HUES48 (cell line): ENCODE data around the gene EEF1A1.
"Not testable (repeated sequence)": the region's sequence is repeated elsewhere in the genome, so short reads cannot be mapped to it uniquely, and the experiment has no call there.

ENCODE experiments used
- H3K27ac ChIP-seq: one replicate; pipeline ENCODE4 v1.7.0; 2013; ENCODE audit warnings: low read depth, low read length, inconsistent platforms
- H3K27me3 ChIP-seq: 2 replicates; pipeline ENCODE4 v1.6.1; 2013; ENCODE audit warnings: mild to moderate bottlenecking, low read length; ENCODE audit not compliant: control insufficient read depth, insufficient read depth
- H3K36me3 ChIP-seq: 2 replicates; pipeline ENCODE4 v1.6.1; 2013; ENCODE audit warnings: low read length; ENCODE audit not compliant: control insufficient read depth, insufficient read depth
- H3K4me1 ChIP-seq: 2 replicates; pipeline ENCODE4 v1.6.1; 2013; ENCODE audit warnings: mild to moderate bottlenecking, low read length; ENCODE audit not compliant: control insufficient read depth, insufficient read depth
- H3K4me3 ChIP-seq: 2 replicates; pipeline ENCODE4 v1.5.1; 2013; ENCODE audit warnings: mild to moderate bottlenecking, low read depth, low read length
- H3K9ac ChIP-seq: 2 replicates; pipeline ENCODE4 v1.6.1; 2013; ENCODE audit warnings: mild to moderate bottlenecking, low read depth, low read length, moderate library complexity
- H3K9me3 ChIP-seq: 2 replicates; pipeline ENCODE4 v1.6.1; 2013; ENCODE audit warnings: low read length; ENCODE audit not compliant: control insufficient read depth, insufficient read depth

The EEF1A1 gene

GRCh38 chr6:73534628-73535027 lies 13.8 kb upstream of the EEF1A1 start:
- H3K36me3 ChIP-seq = no peaks in the 10 kb centered on the region
- H3K4me1 ChIP-seq = no peaks in the 10 kb centered on the region
- H3K27me3 ChIP-seq = no peaks in the 10 kb centered on the region
- H3K9ac ChIP-seq = no peak overlapping the region
- H3K27ac ChIP-seq = no peak overlapping the region
- no peaks in the 10 kb centered on the region for H3K9me3 ChIP-seq
- no peak overlapping the region for H3K4me3 ChIP-seq

- Histone ChIP-seq H3K9ac (no peak overlapping the region), H3K9me3 (no peaks in the 10 kb centered on the region), H3K36me3 (no peaks in the 10 kb centered on the region), H3K27ac (no peak overlapping the region), H3K4me1 (no peaks in the 10 kb centered on the region), H3K4me3 (no peak overlapping the region), H3K27me3 (no peaks in the 10 kb centered on the region)
Measured at GRCh38 chr6:73532293-73532692, 11.5 kb upstream of the EEF1A1 start.

DNA sequence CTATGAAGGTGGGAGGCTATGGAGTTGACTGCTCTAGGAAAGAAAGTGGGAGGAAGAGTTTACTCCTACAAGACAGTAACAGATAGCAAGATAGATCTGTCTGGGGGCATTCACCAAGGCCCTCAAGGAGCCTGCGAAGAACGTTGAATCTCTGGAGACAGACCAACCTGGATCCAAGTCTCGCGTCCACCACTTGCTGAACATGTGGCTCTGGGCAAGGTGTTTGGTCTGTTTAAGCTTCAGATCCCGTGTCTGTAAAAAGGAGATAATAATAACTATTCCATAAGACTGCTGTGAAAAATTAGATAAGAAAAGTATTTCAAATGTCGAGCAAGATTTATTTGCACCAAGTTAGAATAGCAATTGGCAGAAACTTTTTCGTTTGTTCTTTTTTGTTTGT lies 8.1 kb upstream of the EEF1A1 start:
- Histone ChIP-seq H3K36me3 (no peaks in the 10 kb centered on the region), H3K9ac (no peak overlapping the region), H3K27me3 (no peaks in the 10 kb centered on the region), H3K9me3 (no peaks in the 10 kb centered on the region), H3K27ac (no peak overlapping the region), H3K4me1 (peaks cover 3% of the 10 kb centered on the region; the same call in 1 of the 2 replicates), H3K4me3 (no peak overlapping the region)

DNA sequence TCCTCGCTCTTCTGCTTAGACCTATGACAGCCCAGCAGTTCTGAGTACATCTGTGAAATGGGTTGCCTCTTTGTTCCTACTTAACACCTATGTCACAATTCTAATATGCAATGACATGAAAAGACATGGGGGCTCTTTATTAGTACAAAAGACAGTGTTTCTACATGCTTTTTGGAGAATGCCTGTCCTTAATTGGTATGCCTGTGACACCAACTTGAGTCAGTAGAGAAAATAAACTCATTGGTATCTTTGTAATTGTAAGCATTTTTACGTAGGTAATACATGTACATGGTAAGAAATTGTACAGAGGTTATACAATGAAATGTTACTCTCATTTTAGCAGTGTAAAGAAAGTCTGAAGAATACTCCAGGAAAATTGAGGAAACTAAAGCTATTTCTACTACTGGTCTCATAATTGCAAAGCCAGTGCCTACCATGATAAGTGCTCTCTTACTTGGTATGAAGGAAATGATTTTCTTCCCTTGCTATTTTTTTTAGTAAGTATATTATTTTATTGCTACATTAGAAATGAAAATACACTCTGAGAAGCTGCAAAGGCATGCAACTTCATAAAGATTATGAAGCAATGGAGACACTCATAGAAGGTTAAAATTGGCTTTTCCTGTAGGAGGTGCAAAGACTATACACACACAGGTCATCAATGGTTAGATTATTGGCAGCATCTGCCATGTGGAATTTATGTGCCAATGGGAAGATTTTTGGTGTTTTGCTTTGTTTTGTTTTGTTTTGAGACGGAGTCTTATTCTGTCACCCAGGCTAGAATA lies 4.9 kb upstream of the EEF1A1 start:
- no peaks in the 10 kb centered on the region for H3K9me3 ChIP-seq
- H3K4me3 ChIP-seq = no peak overlapping the region
- peaks cover under 1% of the 10 kb centered on the region; the same call in 1 of the 2 replicates for H3K36me3 ChIP-seq
- H3K27ac ChIP-seq = no peak overlapping the region
- no peaks in the 10 kb centered on the region for H3K27me3 ChIP-seq
- no peak overlapping the region for H3K9ac ChIP-seq
- peaks cover 12% of the 10 kb centered on the region for H3K4me1 ChIP-seq

DNA sequence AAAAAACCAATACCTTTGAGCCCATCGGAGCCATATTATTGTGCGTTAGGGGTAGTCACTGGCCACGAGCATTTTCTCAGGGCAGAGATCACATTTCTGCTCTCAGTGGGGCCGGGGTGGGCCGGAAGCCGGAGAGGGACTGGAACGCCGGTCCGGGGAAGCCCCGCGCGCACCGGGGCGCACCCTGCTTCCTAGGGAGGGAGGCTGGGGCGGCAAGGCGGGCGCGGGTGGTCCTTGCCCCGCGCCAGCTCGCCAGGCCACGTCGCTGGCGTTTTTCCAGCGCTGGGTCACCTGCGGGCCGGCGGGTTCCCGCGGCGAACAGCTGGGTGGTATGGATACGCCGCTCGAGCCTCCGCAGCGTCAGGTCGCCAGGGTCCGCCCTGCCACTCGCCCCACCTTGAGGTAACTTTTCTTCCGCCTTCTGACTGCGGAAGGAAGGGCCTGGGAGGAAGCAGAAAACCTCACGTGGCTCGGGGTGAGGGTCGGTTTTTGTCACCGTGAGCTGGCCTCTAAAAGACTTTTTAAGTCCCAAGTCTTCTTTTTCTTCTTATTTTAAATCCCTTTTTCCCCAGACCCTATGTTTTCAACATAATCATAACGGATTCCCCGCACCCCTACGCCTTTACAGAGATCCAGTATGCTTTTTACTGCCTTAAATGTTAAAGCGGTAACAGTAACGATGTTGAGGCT lies 2.7 kb upstream of the EEF1A1 start:
- Histone ChIP-seq H3K9ac (no peak overlapping the region), H3K27me3 (no peaks in the 10 kb centered on the region), H3K4me1 (peaks cover 12% of the 10 kb centered on the region), H3K36me3 (peaks cover 21% of the 10 kb centered on the region), H3K4me3 (peak overlapping the region; percentile 25; the same call in 1 of the 2 replicates), H3K27ac (no peak overlapping the region), H3K9me3 (no peaks in the 10 kb centered on the region)

GRCh38 chr6:73521351-73521985 lies 636 bp upstream of the EEF1A1 start:
- Histone ChIP-seq H3K4me1 (peaks cover 12% of the 10 kb centered on the region), H3K36me3 (peaks cover 41% of the 10 kb centered on the region), H3K27me3 (no peaks in the 10 kb centered on the region), H3K27ac (peak overlapping the region; percentile 100), H3K4me3 (peak overlapping the region; percentile 96), H3K9me3 (no peaks in the 10 kb centered on the region), H3K9ac (peak overlapping the region; percentile 100)

DNA sequence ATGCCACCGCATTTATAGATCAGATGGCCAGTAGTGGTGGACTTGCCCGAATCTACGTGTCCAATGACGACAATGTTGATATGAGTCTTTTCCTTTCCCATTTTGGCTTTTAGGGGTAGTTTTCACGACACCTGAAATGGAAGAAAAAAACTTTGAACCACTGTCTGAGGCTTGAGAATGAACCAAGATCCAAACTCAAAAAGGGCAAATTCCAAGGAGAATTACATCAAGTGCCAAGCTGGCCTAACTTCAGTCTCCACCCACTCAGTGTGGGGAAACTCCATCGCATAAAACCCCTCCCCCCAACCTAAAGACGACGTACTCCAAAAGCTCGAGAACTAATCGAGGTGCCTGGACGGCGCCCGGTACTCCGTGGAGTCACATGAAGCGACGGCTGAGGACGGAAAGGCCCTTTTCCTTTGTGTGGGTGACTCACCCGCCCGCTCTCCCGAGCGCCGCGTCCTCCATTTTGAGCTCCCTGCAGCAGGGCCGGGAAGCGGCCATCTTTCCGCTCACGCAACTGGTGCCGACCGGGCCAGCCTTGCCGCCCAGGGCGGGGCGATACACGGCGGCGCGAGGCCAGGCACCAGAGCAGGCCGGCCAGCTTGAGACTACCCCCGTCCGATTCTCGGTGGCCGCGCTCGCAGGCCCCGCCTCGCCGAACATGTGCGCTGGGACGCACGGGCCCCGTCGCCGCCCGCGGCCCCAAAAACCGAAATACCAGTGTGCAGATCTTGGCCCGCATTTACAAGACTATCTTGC lies 725 bp downstream of the EEF1A1 start:
- H3K27ac ChIP-seq = peak overlapping the region; percentile 100
- peaks cover 12% of the 10 kb centered on the region for H3K4me1 ChIP-seq
- peak overlapping the region; percentile 100 for H3K9ac ChIP-seq
- peaks cover 54% of the 10 kb centered on the region for H3K36me3 ChIP-seq
- H3K9me3 ChIP-seq = no peaks in the 10 kb centered on the region
- no peaks in the 10 kb centered on the region for H3K27me3 ChIP-seq
- H3K4me3 ChIP-seq = peak overlapping the region; percentile 96

- H3K36me3 ChIP-seq = peaks cover 58% of the 10 kb centered on the region
Measured at GRCh38 chr6:73518982-73519881, 1.6 kb downstream of the EEF1A1 start.

GRCh38 chr6:73518100-73518981 lies 2.5 kb downstream of the EEF1A1 start:
- not testable (repeated sequence) for H3K9me3 ChIP-seq, H3K4me1 ChIP-seq, H3K27me3 ChIP-seq
- Histone ChIP-seq H3K27ac (peak overlapping the region; percentile 100), H3K4me3 (peak overlapping the region; percentile 96), H3K9ac (peak overlapping the region; percentile 100), H3K36me3 (peaks cover 58% of the 10 kb centered on the region)

More at GRCh38 chr6:73518982-73519881, 1.6 kb downstream of the EEF1A1 start:
- peak overlapping the region; percentile 100 for H3K9ac ChIP-seq
- H3K4me1 ChIP-seq = peaks cover 12% of the 10 kb centered on the region
- not testable (repeated sequence) for H3K27me3 ChIP-seq, H3K9me3 ChIP-seq
- H3K4me3 ChIP-seq = peak overlapping the region; percentile 96
- H3K27ac ChIP-seq = peak overlapping the region; percentile 100
